GM12878 (cell line): ENCODE measurements around the gene DOK4. TPM values are rescaled to one million over a fixed set of nuclear protein-coding genes. Genes with fewer than 3 reads are reported as not detected.

Experiments
- ATAC-seq: fragments of 200-7000 bp; cut with Tn5 transposase; 3 replicates; pipeline ENCODE4 v1.9.1; 2020; ENCODE audit warnings: mild to moderate bottlenecking, moderate library complexity
- BruUV-seq: library from RNA; stranded (reverse); fragments of 400-500 nt; replicated peaks from 2 replicates; lab custom pipeline; 2021; lab: Mats Ljungman, UMichigan
- CTCF ChIA-PET: fragments of 300-600 bp; sonication (Branson Sonifier 250); formaldehyde crosslinking; extraction: SDS; loops from one replicate; lab custom pipeline; 2021; ENCODE audit warnings: inconsistent platforms; lab: Yijun Ruan, JAX
- POLR2A ChIA-PET: fragments of 350-600 bp; formaldehyde crosslinking; extraction: SDS; loops from one replicate; lab custom pipeline; 2021; ENCODE audit warnings: inconsistent platforms; lab: Charles Lee
- RAD21 ChIA-PET: fragments of 300-600 bp; sonication (Branson Sonifier 250); formaldehyde crosslinking; loops from one replicate; lab custom pipeline; 2023; ENCODE audit warnings: antibody characterized with exemption; ENCODE audit not compliant: unreplicated experiment; lab: Charles Lee
- SMC1A ChIA-PET: fragments of 300-600 bp; sonication (Branson Sonifier 250); formaldehyde crosslinking; loops from one replicate; lab custom pipeline; 2023; ENCODE audit not compliant: unreplicated experiment, uncharacterized antibody; lab: Charles Lee
- DNase-seq: peaks from one replicate; pipeline ENCODE4 v3.0.0-alpha.2; 2011; ENCODE audit warnings: low read depth, low spot score
- FAIRE-seq: peaks from 3 replicates; lab custom pipeline; 2011; peaks lifted over from hg19 to GRCh38; lab: Jason Lieb, UNC
- H2AFZ ChIP-seq: 2 replicates; pipeline ENCODE4 v1.6.0; 2011; ENCODE audit warnings: low read depth, low read length, control low read depth; ENCODE audit not compliant: control insufficient read depth
- H3K27ac ChIP-seq: 2 replicates; pipeline ENCODE4 v1.5.1; 2011; ENCODE audit warnings: control low read depth; ENCODE audit not compliant: control insufficient read depth, insufficient read depth
- H3K27me3 ChIP-seq, 2 experiments: replicated peaks in 1 of 2; 2 replicates each; pipeline versions ENCODE4 v1.6.0 to v1.6.1; 2011; ENCODE audit warnings: low read length in 1 of 2; ENCODE audit not compliant: control insufficient read depth in 2 of 2, insufficient read depth in 2 of 2
- H3K36me3 ChIP-seq, 2 experiments: 2 replicates each; pipeline ENCODE4 v1.5.1; 2011; ENCODE audit warnings: low read length in 1 of 2; ENCODE audit not compliant: control insufficient read depth in 2 of 2, insufficient read depth in 2 of 2
- H3K4me1 ChIP-seq: 2 replicates; pipeline ENCODE4 v1.6.1; 2011; ENCODE audit warnings: mild to moderate bottlenecking, low read length, moderate library complexity, mixed read lengths; ENCODE audit not compliant: control insufficient read depth, insufficient read depth
- H3K4me2 ChIP-seq: 2 replicates; pipeline ENCODE4 v1.6.0; 2011; ENCODE audit warnings: control low read depth; ENCODE audit not compliant: control insufficient read depth, insufficient read depth
- H3K4me3 ChIP-seq: fragments of 200-600 bp; sonication (generic); 2 replicates; pipeline ENCODE4 v1.5.1; 2016
- H3K79me2 ChIP-seq: 2 replicates; pipeline ENCODE4 v1.6.0; 2011; ENCODE audit warnings: low read length; ENCODE audit not compliant: control insufficient read depth, insufficient read depth
- H3K9ac ChIP-seq: 2 replicates; pipeline ENCODE4 v1.8.0; 2011; ENCODE audit warnings: low read length, control low read depth, mixed read lengths; ENCODE audit not compliant: control insufficient read depth, insufficient read depth
- H3K9me3 ChIP-seq: replicated peaks from 3 replicates; pipeline ENCODE4 v1.5.1; 2011; ENCODE audit warnings: mild to moderate bottlenecking, low read length; ENCODE audit not compliant: control insufficient read depth, insufficient read depth
- H4K20me1 ChIP-seq: 2 replicates; pipeline ENCODE4 v1.6.0; 2011; ENCODE audit not compliant: control insufficient read depth, insufficient read depth
- EP300 ChIP-seq, 2 experiments: fragments of 150-350 bp in 1 of 2; IDR thresholded peaks; 2 replicates each; pipeline ENCODE4 v1.6.1; 2011 to 2012; ENCODE audit warnings: low read depth in 2 of 2, low read length in 2 of 2, borderline replicate concordance in 1 of 2, improper control_type of control experiment in 1 of 2, inconsistent platforms in 1 of 2; ENCODE audit not compliant: control insufficient read depth in 1 of 2
- FOXM1 ChIP-seq: IDR thresholded peaks from 2 replicates; pipeline ENCODE4 v1.6.1; 2012; ENCODE audit warnings: low read depth, mild to moderate bottlenecking, inconsistent platforms, low read length, moderate library complexity
- HDGF ChIP-seq: fragments of 450-650 bp; IDR thresholded peaks from 2 replicates; pipeline ENCODE4 v1.6.1; 2016; ENCODE audit warnings: antibody characterized with exemption
- MEF2B ChIP-seq: fragments of 450-650 bp; IDR thresholded peaks from 2 replicates; pipeline ENCODE4 v1.6.1; 2018; ENCODE audit warnings: mild to moderate bottlenecking, moderate library complexity; ENCODE audit not compliant: partially characterized antibody, poor library complexity, severe bottlenecking
- RB1 ChIP-seq: fragments of 450-650 bp; formaldehyde crosslinking; IDR thresholded peaks from 2 replicates; pipeline ENCODE4 v1.6.1; 2017; ENCODE audit warnings: mild to moderate bottlenecking, borderline replicate concordance
- SMC3 ChIP-seq: IDR thresholded peaks from 2 replicates; pipeline ENCODE4 v1.6.1; 2011; ENCODE audit warnings: low read length, improper control_type of control experiment, borderline replicate concordance
- SRF ChIP-seq, 2 experiments: IDR thresholded peaks; 2 replicates each; pipeline ENCODE4 v1.6.1; 2011; ENCODE audit warnings: low read depth in 2 of 2, low read length in 2 of 2, mild to moderate bottlenecking in 1 of 2, moderate library complexity in 1 of 2
- STAT1 ChIP-seq: fragments of 450-650 bp; conservative IDR thresholded peaks from 2 replicates; pipeline ENCODE4 v1.6.1; 2014; ENCODE audit warnings: antibody characterized with exemption, mild to moderate bottlenecking
- TARDBP ChIP-seq: IDR thresholded peaks from 2 replicates; pipeline ENCODE4 v1.6.1; 2016; ENCODE audit warnings: borderline replicate concordance
- WGBS: methylation state at CpG from one replicate; pipeline ENCODE4 v1.1.6; 2016; ENCODE audit warnings: low lambda C conversion rate; ENCODE audit not compliant: insufficient replicate concordance, insufficient coverage; ENCODE audit errors: missing lambda C conversion rate; 5-methylcytosine and 5-hydroxymethylcytosine counted together
- in situ Hi-C: fragments of 300-500 bp; cut with MboI; formaldehyde crosslinking; loops from 9 replicates; pipeline ENCODE4 v1.14.3; 2018; ENCODE audit warnings: mixed read lengths
- intact Hi-C: fragments of 100-400 bp; cut with micrococcal nuclease; formaldehyde crosslinking; loops from one replicate; pipeline ENCODE4 v1.14.2; 2022; ENCODE audit not compliant: unreplicated experiment
- polyA plus RNA-seq, 11 experiments: library from polyadenylated mRNA; depleted of rRNA in 4 of 11; unstranded in 6 of 11; stranded (reverse) in 5 of 11; fragments of >200 nt; fragmentation: Nextera tagmentation in 4 of 11; fragmentation: Illumina TruSeq in 1 of 11; extraction: Ambion mirVana in 4 of 11; extraction: Trizol in 1 of 11; gene quantifications; 1 replicate in 1 of 11; 2 replicates in 10 of 11; pipeline versions ENCODE4 v1.2.1 to v1.2.3, GENCODE V29; 2011 to 2016; ENCODE audit warnings: inconsistent platforms in 2 of 11, missing spikeins in 2 of 11, low read depth in 1 of 11
- total RNA-seq, 4 experiments: library from RNA; depleted of rRNA in 3 of 4; stranded (reverse); fragments of >200 nt in 3 of 4; fragmentation: Illumina TruSeq in 1 of 4; extraction: Trizol in 1 of 4; gene quantifications; 2 replicates each; pipeline versions ENCODE4 v1.2.1 to v1.2.3, GENCODE V29; 2013 to 2021
- TF ChIP-seq, protein P1 (sequence below): fragments of 450-650 bp; conservative IDR thresholded peaks from 2 replicates; pipeline ENCODE4 v1.6.1; 2017; ENCODE audit warnings: mild to moderate bottlenecking, moderate library complexity
- TF ChIP-seq, protein P2 (sequence below): fragments of 450-650 bp; IDR thresholded peaks from 2 replicates; pipeline ENCODE4 v1.6.1; 2017; ENCODE audit warnings: low read depth, mild to moderate bottlenecking, moderate library complexity

The DOK4 gene
- total and polyA plus RNA-seq, 10 of the 15 experiments (the other 5 are each of a cell fraction or from before 2014, with no cell fraction given), result 0.20 to 7.0 (median 2.4) TPM; not detected in 1

GRCh38 chr16:57503366-57503765 lies 17.1 kb upstream of the DOK4 start:
- Histone ChIP-seq H3K4me1 (no peaks in the 10 kb centered on the region), H3K27me3 (no peaks in the 10 kb centered on the region; a peak in 2 of 4 replicates), H3K36me3 (no peaks in the 10 kb centered on the region), H2AFZ (no peak overlapping the region), H3K79me2 (no peaks in the 10 kb centered on the region), H3K4me3 (no peak overlapping the region), H4K20me1 (no peaks in the 10 kb centered on the region), H3K9me3 (no peaks in the 10 kb centered on the region), H3K27ac (no peak overlapping the region), H3K4me2 (no peak overlapping the region), H3K9ac (no peak overlapping the region)
- TF ChIP-seq FOXM1, result no peak
- TF ChIP-seq SMC3, result no peak
- no peak for TF ChIP-seq STAT1
- no peak for TF ChIP-seq TARDBP
- ATAC-seq (no peak), FAIRE-seq (no peak), DNase-seq (no peak)
- whole genome bisulfite sequencing, result 60% methylated on average over 15 of the region's 15 CpGs
- BruUV-seq, result no TSS peak
- in situ Hi-C loops, result no loop called here
- ChIA-PET RAD21 (no interaction called here), POLR2A (no interaction called here), CTCF (interaction anchor here (0.7 kb wide), 1 partner anchor 401 kb away, joined by 3 read pairs; no protein-coding TSS in a partner anchor), SMC1A (no interaction called here)
- intact Hi-C loops, result no loop called here

- DNase-seq (no peak), ATAC-seq (no peak), FAIRE-seq (no peak)
- no peaks in the 10 kb centered on the region for H4K20me1 ChIP-seq
- H3K27me3 ChIP-seq, result no peaks in the 10 kb centered on the region; a peak in 2 of 4 replicates
- no peak for TF ChIP-seq SRF (IDR thresholded peaks at IDR 0.05; ENCODE audit: low read depth in 2 of 2, low read length in 2 of 2)
- TF ChIP-seq MEF2B, result no peak
- TF ChIP-seq, protein P1, sequence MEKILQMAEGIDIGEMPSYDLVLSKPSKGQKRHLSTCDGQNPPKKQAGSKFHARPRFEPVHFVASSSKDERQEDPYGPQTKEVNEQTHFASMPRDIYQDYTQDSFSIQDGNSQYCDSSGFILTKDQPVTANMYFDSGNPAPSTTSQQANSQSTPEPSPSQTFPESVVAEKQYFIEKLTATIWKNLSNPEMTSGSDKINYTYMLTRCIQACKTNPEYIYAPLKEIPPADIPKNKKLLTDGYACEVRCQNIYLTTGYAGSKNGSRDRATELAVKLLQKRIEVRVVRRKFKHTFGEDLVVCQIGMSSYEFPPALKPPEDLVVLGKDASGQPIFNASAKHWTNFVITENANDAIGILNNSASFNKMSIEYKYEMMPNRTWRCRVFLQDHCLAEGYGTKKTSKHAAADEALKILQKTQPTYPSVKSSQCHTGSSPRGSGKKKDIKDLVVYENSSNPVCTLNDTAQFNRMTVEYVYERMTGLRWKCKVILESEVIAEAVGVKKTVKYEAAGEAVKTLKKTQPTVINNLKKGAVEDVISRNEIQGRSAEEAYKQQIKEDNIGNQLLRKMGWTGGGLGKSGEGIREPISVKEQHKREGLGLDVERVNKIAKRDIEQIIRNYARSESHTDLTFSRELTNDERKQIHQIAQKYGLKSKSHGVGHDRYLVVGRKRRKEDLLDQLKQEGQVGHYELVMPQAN, result no peak
- no peak for TF ChIP-seq EP300 (IDR thresholded peaks at IDR 0.05; ENCODE audit: borderline replicate concordance in 1 of 2, control insufficient read depth in 1 of 2, low read depth in 2 of 2, low read length in 2 of 2)
- TF ChIP-seq HDGF, result no peak
- TF ChIP-seq, protein P2, sequence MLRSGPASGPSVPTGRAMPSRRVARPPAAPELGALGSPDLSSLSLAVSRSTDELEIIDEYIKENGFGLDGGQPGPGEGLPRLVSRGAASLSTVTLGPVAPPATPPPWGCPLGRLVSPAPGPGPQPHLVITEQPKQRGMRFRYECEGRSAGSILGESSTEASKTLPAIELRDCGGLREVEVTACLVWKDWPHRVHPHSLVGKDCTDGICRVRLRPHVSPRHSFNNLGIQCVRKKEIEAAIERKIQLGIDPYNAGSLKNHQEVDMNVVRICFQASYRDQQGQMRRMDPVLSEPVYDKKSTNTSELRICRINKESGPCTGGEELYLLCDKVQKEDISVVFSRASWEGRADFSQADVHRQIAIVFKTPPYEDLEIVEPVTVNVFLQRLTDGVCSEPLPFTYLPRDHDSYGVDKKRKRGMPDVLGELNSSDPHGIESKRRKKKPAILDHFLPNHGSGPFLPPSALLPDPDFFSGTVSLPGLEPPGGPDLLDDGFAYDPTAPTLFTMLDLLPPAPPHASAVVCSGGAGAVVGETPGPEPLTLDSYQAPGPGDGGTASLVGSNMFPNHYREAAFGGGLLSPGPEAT, result no peak
- no peak for TF ChIP-seq TARDBP
- no peak for TF ChIP-seq RB1
- no peak overlapping the region for H3K4me2 ChIP-seq
- in situ Hi-C loops, result no loop called here
- H3K27ac ChIP-seq, result no peak overlapping the region
- no TSS peak for BruUV-seq
- H3K9me3 ChIP-seq, result no peaks in the 10 kb centered on the region
- ChIA-PET RAD21 (no interaction called here), SMC1A (no interaction called here), POLR2A (interaction anchor here (0.5 kb wide), 1 partner anchor 585 kb away, joined by 3 read pairs; no protein-coding TSS in a partner anchor), CTCF (no interaction called here)
- no peak overlapping the region for H2AFZ ChIP-seq
- H3K4me1 ChIP-seq, result no peaks in the 10 kb centered on the region
- H3K4me3 ChIP-seq, result no peak overlapping the region
- intact Hi-C loops, result no loop called here
- no peaks in the 10 kb centered on the region for H3K36me3 ChIP-seq
- 42% methylated on average over 12 of the region's 12 CpGs for WGBS
- no peak overlapping the region for H3K9ac ChIP-seq
- no peaks in the 10 kb centered on the region for H3K79me2 ChIP-seq
These were observed 15.9 kb upstream of the DOK4 start for GRCh38 chr16:57502048-57502775.
